ENCODE measurements around the gene SPR.
"Not testable (repeated sequence)": the region's sequence is repeated elsewhere in the genome, so short reads cannot be mapped to it uniquely, and the experiment has no call there.

SPR gene

DNA sequence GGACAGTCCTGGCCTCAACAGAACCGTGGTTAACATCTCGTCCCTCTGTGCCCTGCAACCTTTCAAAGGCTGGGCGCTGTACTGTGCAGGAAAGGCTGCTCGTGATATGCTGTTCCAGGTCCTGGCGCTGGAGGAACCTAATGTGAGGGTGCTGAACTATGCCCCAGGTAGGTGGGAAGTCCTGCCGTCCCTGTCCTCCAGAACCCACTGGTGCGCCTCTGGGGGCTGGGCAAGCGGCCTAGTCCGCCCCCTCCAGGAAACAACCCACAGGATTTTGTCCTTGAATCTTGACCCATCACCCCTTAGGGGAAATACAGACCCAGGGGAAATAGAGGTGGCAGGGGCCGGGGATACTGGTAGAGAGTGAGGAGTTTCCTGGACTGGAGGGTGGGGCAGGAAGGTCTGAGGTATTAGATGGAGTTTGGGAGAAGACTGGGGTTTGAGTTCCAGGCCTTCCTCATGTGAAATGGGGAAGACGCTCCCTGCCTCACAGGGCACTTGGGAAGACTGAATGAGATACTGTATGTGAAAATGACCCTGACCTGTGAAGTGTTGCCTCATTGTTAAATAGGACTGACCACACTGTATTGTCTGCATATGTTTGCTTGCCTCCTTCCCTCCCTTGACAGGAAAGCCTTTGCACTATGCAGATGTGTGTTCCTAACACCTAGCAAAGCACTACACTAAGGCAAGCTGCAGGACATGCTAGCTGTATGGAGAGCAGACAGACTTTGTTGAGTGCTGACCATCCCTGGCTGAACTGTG lies 1.4 kb downstream of the SPR start:
- no peak for DNase-seq (ENCODE audit: low read depth in 2 of 2)

GRCh38 chr2:72889991-72890390 lies 2.8 kb downstream of the SPR start:
- no peak for DNase-seq (ENCODE audit: low read depth in 2 of 2)

- no peak for DNase-seq (ENCODE audit: low read depth in 2 of 2)
These were observed 4.0 kb downstream of the SPR start for GRCh38 chr2:72891091-72891818.

DNA sequence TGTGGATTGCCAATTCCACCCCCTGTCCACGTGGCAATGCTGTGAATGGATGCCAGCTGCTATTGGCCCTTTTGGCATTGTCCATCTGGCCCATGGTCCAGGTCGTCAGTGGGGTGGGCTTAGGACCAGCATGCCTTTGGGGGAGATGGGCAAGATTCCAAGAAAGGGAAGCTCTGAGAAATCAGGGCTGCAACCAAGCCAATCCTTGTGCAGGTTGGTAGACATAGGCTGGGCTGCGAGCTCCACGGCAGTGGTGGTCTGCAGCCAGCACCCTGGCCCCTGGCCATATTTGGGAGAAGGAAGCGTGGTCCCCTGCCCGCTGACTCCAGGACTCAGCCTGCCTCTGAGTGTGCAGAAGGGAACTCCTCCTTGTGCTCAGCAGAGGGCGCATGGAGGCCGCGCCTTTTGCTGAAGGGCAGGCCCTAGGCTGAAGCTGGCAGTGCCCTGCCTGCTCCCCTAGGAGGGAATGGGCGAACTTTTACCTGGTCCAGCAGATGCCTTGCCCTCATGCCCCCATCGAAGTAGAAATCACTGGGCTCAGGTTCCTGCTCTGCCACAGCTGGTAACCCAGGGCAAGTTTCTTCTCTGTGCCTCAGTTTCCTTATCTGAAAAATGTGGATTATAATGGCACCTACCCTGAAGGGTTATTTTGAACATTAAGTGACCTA lies 5.4 kb downstream of the SPR start:
- no peak for DNase-seq (ENCODE audit: low read depth in 2 of 2)

DNA sequence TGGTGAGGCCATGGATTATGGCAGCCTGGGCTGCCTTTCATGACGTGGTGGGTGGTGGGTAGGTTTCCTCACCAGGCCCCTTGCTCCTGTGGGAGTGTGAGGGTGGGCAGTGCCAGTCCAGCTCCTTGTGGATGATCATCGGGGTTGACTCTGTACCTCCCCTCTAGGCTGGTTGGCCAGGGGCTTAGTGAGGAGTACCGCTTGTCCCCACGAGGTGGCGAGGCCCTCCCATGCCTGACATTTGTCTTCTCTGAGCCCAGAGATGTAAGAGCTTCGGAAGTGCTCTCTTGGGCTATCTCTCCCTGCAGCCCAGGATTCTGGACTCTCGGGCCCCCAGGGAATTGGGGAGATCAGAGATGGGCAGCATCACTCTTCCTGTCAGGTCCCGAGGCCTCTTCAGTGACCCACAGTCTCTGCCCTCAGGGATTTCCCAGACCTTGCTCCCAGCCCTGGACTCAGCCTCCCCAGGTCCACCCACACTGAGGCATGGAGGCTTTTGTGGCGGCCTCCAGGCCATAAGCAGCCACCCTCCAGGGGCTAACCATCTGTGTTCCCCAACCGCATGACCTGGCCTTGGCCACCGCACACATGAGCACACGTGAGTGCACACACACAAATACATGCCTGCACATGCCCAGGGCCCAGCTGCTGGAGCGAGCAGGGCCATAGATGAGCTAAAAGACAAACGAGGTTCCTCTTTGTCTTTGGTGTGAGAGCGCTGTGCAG lies 6.5 kb downstream of the SPR start:
- DNase-seq (ENCODE audit: low read depth in 2 of 2) = no peak

DNA sequence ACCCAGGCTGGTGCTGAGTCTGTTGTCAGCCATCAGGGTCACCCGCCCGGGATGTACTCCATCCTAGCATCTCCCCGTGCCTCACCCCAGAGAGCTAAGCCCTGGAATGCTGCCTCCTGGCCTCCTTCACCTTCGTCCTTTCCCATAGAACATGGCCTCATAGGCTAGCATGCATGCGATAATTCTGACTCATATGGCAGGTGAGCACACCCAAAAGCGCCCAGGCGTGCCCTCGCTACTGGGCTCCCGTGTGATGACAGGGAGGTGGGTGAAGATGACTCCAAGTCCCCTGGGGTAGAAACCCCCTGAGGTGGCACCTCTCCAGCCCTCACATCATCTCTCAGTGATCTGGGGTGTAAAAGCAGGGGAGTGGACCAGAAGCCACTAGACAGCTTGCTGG lies 7.3 kb downstream of the SPR start:
- no peak for DNase-seq (ENCODE audit: low read depth in 2 of 2)

- no peak for DNase-seq (ENCODE audit: low read depth in 2 of 2)
These were observed 7.9 kb downstream of the SPR start for GRCh38 chr2:72895154-72895553.

- no peak for DNase-seq (ENCODE audit: low read depth in 2 of 2)
These were observed 8.6 kb downstream of the SPR start for GRCh38 chr2:72895759-72896281.

- no peak for DNase-seq (ENCODE audit: low read depth in 2 of 2)
These were observed 9.2 kb downstream of the SPR start for GRCh38 chr2:72896446-72896845.

DNA sequence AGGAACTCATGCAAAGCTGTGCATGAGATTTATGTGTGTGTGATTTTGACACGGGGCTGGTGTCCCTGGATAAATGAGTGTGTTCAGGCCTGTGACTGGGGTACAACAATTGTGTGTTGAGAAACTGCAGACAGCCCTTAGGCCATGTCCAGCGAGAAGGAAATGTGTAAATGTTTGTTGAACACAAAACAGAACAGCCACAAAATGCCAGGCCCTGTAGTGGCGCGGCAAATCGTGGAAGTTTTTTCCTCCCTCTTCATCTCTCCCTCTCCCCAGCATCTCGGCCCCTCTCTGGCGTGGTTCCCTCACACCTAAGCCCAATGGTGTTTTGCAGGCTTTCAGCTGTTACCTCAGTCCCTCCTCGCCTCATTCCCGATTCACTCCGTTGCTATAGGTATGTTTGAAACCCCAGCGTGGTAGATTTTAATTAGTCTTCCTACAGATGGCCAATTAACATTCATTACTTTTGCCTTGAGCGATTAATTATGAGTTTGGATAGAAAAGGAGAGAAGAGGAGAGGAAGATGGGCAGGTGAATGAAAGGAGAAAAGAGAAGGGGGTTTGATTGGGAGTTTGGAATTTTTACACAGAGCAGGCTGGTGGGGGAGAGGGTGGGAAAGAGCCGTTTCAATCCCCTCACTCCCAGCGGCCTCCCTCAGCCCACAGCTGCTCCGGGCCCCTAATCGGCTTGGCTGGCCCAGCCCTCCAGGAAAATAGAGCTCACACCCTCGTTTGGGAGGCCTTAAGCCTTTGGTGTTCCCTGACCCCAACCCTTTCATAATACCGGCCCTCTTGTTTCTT lies 10.8 kb downstream of the SPR start:
- DNase-seq (ENCODE audit: low read depth in 2 of 2) = no peak

- no peak for DNase-seq (ENCODE audit: low read depth in 2 of 2)
These were observed 11.3 kb downstream of the SPR start for GRCh38 chr2:72898585-72898906.

DNA sequence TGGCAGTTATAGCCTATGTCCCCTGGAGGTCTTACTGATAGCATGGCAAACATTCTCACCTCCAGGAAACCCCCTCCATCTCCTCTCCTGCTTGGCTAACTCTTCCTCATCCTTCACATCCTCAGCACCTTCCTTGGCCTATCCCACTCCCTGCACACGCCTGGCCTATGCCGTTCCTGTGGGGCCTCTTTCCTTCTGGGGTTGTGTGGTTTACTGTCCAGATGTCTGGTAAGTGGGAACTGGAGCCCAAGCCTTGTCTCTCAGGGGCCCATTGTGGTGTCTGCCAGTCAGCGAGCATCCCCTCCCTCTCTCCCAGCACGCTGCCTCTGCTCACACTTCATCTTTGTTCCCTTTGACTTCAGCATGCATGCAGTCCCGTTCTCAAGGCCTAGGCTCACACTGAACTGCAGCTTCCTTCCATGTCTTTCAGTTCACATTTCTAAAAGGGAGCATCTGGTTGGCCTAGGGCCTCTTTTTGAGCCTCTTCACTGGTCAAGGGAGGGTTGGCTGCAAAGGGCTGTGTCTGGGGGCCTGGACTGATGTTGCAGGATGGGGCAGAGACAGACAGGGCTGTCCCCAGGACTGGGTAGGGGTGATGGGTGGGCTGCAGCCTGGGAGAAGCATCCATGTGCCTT lies 13.1 kb downstream of the SPR start:
- no peak for DNase-seq (ENCODE audit: low read depth in 2 of 2)

GRCh38 chr2:72901426-72901825 lies 14.2 kb downstream of the SPR start:
- no peak for DNase-seq (ENCODE audit: low read depth in 2 of 2)

DNA sequence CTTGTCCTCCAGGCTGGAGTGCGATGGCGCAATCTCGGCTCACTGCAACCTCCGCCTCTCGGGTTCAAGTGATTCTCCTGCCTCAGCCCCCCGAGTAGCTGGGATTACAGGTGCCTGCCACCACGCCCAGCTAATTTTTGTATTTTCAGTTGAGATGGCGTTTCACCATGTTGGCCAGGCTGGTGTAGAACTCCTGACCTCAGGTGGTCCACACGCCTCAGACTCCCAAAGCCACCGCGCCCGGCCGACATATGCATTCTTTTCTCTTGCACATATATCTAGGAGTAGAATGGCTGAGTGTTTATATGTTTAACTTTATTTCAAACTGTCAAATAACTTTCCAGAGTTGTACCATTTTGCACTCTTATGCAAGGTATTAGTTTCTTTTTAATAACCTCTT lies 20.2 kb downstream of the SPR start:
- DNase-seq (ENCODE audit: low read depth in 2 of 2) = not testable (repeated sequence)

DNA sequence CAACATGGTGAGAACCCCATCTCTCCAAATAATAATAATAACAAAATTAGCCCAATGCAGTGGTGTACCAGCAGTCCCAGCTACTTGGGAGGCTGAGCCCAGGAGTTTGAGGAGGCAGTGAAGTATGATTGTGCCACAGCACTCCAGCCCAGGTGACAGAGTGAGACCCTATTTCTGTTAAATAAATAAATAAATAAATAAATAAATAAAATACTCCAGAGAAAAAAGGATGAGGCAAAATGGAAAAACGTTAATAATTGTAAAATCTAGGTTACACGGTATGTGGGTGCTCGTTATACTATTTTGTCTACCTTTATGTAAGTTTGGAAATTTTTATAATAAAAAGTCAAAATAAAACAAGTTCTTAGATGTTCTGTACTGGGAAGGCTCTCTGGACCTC lies 21.5 kb downstream of the SPR start:
- DNase-seq (ENCODE audit: low read depth in 2 of 2) = no peak

GRCh38 chr2:72911256-72911655 lies 24.0 kb downstream of the SPR start:
- DNase-seq (ENCODE audit: low read depth in 2 of 2) = no peak

DNA sequence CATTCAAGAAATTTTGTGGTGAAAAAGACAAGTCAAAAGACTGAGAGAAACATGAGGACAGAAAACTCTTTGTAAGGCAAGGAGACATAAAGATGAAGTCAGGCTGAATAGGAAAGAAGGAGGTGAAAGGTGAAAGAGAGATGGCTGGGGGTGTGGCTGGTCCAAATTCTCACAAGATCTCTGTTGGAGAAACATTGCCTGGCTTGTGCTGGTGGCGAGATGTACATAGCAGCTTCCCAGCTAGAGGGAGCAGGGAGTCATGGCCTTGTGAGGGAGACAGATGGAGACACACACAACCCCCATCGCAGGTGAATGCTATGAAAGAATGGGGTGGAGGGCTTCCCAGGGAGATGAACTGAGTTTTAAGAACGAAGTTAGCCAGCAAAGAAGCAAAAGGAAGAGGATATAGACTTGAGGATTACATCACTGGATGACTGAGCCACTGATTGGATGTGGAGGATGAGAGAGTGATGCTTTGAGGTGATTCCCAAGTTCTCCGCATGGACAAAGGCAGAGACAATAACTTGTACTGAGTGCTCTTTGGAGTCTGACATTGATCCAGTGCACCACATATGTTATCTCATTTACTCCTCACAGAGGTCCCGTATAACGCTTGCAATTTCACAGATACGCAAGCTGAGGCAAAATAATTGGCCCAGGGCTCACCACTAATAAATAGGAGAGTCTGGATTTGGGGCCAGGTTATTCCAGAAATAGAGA lies 26.4 kb downstream of the SPR start:
- DNase-seq (ENCODE audit: low read depth in 2 of 2) = no peak

- no peak for DNase-seq (ENCODE audit: low read depth in 2 of 2)
These were observed 27.0 kb downstream of the SPR start for GRCh38 chr2:72914206-72914559.

DNA sequence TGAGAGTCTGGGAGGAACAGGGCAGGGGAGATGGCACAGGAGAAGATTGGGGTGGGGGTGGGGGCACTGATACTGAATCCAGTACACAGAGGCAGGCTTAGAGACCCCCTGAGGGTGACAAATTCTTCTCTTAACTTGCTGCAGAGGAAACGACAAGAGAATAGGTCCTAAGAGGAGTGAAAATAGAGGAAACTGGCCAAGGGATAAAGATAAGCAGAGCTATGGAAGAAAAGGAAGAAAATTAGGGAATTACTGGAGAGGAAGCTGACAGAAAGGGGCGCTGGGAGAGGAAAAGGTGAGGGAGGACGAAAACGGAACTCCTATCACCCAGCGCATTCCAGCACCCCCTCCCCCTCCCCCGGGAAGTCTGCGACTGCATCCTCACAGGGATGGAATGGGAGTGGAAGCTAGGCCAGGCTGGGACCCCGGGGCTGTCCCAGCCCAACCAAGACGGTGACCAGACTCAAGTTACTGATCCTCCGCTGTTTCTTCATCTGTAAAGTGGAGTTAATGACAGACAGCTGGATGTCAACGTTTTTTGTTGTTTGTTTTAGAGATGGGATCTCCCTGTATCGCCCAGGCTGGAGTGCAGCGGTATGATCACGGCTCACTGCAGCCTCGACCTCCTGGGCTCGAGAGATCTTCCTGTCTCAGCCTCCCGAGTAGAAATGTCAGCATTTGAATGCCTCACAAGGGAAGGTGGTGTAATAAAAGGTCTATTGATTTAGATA lies 27.5 kb downstream of the SPR start:
- DNase-seq (ENCODE audit: low read depth in 2 of 2) = no peak

Measured in stimulated activated CD4-positive, alpha-beta T cell treated with anti-CD3 and anti-CD28 coated beads, Interleukin-1b, Interleukin-23, amount 100 ng/mL, for 1 hour (primary cell).